Smooth muscle cell (in vitro differentiated cells): ENCODE measurements around the gene UBE2O. TPM values are rescaled to one million over a fixed set of nuclear protein-coding genes. Genes with fewer than 3 reads are reported as not detected.

Experiments
- DNase-seq: peaks from one replicate; lab custom pipeline; 2025; ENCODE audit not compliant: unreplicated experiment; lab: John Stamatoyannopoulos, UW
- H2AFZ ChIP-seq: fragments of 200-600 bp; sonication (generic); 2 replicates; pipeline ENCODE4 v1.6.0; 2016; ENCODE audit warnings: antibody characterized with exemption, low read depth, mild to moderate bottlenecking
- H3F3A ChIP-seq: fragments of 200-600 bp; sonication (generic); 2 replicates; pipeline ENCODE4 v1.6.0; 2017; ENCODE audit warnings: antibody characterized with exemption, low read depth
- H3K27ac ChIP-seq: fragments of 200-600 bp; sonication (generic); 2 replicates; pipeline ENCODE4 v1.5.1; 2016; ENCODE audit warnings: low read depth, mild to moderate bottlenecking
- H3K27me3 ChIP-seq: fragments of 200-600 bp; sonication (generic); 2 replicates; pipeline ENCODE4 v1.6.1; 2016; ENCODE audit warnings: low read depth, mild to moderate bottlenecking
- H3K36me3 ChIP-seq: fragments of 200-600 bp; sonication (generic); 2 replicates; pipeline ENCODE4 v1.5.1; 2016; ENCODE audit warnings: low read depth
- H3K4me1 ChIP-seq: fragments of 200-600 bp; sonication (generic); 2 replicates; pipeline ENCODE4 v1.5.1; 2016; ENCODE audit warnings: low read depth
- H3K4me2 ChIP-seq: fragments of 200-600 bp; sonication (generic); 2 replicates; pipeline ENCODE4 v1.6.0; 2016; ENCODE audit warnings: mild to moderate bottlenecking
- H3K4me3 ChIP-seq: fragments of 200-600 bp; sonication (generic); 2 replicates; pipeline ENCODE4 v1.5.1; 2016; ENCODE audit warnings: mild to moderate bottlenecking
- H3K79me2 ChIP-seq: fragments of 200-600 bp; sonication (generic); 2 replicates; pipeline ENCODE4 v1.6.0; 2016; ENCODE audit warnings: low read depth, mild to moderate bottlenecking
- H3K9ac ChIP-seq: fragments of 200-600 bp; sonication (generic); 2 replicates; pipeline ENCODE4 v1.6.0; 2016; ENCODE audit warnings: low read depth
- H3K9me3 ChIP-seq: fragments of 200-600 bp; sonication (generic); replicated peaks from 2 replicates; pipeline ENCODE4 v1.5.1; 2016; ENCODE audit warnings: low read depth
- H4K20me1 ChIP-seq: fragments of 200-600 bp; sonication (generic); 2 replicates; pipeline ENCODE4 v1.6.0; 2016; ENCODE audit warnings: low read depth
- WGBS: methylation state at CpG from one replicate; pipeline ENCODE4 v1.1.7; 2016; ENCODE audit warnings: low lambda C conversion rate; 5-methylcytosine and 5-hydroxymethylcytosine counted together
- polyA plus RNA-seq: library from polyadenylated mRNA; unstranded; fragments of >200 nt; fragmentation: Nextera tagmentation; extraction: Ambion mirVana; gene quantifications from 2 replicates; pipeline ENCODE4 v1.2.1, GENCODE V29; 2016
- total RNA-seq: library from RNA; depleted of rRNA; stranded (reverse); fragments of >200 nt; gene quantifications from 2 replicates; pipeline ENCODE4 v1.2.3, GENCODE V29; 2014
- TF ChIP-seq, protein P1 (sequence below): fragments of 200-600 bp; sonication (generic); IDR thresholded peaks from 2 replicates; pipeline ENCODE4 v1.5.1; 2017; ENCODE audit warnings: borderline replicate concordance, mild to moderate bottlenecking, antibody characterized with exemption; ENCODE audit not compliant: insufficient read depth, poor library complexity, severe bottlenecking

UBE2O gene
- total and polyA plus RNA-seq, 2 experiments from 2014 or later, result 10.1 to 12.1 TPM

DNA sequence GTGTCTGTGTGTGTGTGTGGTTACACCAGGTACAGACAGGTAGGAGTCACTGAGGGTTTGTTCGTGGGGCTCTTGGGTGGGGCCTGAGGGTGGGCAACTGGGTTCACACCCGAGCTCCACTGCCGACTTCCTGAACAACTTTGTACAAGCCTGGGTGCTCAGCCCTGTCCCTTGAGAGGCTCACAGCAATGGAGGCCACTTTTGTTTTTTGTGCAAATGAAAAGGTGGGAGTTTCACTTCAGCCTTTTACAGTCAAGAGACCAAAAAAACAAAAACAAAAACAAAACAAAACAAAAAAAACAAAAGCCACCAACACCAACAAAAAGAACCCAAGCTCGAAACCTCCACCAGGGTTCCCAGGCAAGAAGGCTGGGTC, 45.9 kb upstream of the UBE2O start:
- peaks cover 14% of the 10 kb centered on the region for H4K20me1 ChIP-seq
- H3K27me3 ChIP-seq, result no peaks in the 10 kb centered on the region
- no peak overlapping the region for H3K4me2 ChIP-seq
- 85% methylated on average over 3 of the region's 4 CpGs for WGBS
- no peaks in the 10 kb centered on the region for H3K79me2 ChIP-seq
- TF ChIP-seq, protein P1, sequence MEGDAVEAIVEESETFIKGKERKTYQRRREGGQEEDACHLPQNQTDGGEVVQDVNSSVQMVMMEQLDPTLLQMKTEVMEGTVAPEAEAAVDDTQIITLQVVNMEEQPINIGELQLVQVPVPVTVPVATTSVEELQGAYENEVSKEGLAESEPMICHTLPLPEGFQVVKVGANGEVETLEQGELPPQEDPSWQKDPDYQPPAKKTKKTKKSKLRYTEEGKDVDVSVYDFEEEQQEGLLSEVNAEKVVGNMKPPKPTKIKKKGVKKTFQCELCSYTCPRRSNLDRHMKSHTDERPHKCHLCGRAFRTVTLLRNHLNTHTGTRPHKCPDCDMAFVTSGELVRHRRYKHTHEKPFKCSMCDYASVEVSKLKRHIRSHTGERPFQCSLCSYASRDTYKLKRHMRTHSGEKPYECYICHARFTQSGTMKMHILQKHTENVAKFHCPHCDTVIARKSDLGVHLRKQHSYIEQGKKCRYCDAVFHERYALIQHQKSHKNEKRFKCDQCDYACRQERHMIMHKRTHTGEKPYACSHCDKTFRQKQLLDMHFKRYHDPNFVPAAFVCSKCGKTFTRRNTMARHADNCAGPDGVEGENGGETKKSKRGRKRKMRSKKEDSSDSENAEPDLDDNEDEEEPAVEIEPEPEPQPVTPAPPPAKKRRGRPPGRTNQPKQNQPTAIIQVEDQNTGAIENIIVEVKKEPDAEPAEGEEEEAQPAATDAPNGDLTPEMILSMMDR, result no peak
- H3K4me3 ChIP-seq, result no peak overlapping the region
- no peaks in the 10 kb centered on the region for H3K9me3 ChIP-seq
- H3F3A ChIP-seq, result no peaks in the 10 kb centered on the region
- peak overlapping the region; percentile 81 for H3K27ac ChIP-seq
- no peaks in the 10 kb centered on the region for H3K36me3 ChIP-seq
- peak overlapping the region; percentile 55 for H3K9ac ChIP-seq
- peaks cover 16% of the 10 kb centered on the region for H3K4me1 ChIP-seq
- no peak for DNase-seq
- H2AFZ ChIP-seq, result no peak overlapping the region

DNA sequence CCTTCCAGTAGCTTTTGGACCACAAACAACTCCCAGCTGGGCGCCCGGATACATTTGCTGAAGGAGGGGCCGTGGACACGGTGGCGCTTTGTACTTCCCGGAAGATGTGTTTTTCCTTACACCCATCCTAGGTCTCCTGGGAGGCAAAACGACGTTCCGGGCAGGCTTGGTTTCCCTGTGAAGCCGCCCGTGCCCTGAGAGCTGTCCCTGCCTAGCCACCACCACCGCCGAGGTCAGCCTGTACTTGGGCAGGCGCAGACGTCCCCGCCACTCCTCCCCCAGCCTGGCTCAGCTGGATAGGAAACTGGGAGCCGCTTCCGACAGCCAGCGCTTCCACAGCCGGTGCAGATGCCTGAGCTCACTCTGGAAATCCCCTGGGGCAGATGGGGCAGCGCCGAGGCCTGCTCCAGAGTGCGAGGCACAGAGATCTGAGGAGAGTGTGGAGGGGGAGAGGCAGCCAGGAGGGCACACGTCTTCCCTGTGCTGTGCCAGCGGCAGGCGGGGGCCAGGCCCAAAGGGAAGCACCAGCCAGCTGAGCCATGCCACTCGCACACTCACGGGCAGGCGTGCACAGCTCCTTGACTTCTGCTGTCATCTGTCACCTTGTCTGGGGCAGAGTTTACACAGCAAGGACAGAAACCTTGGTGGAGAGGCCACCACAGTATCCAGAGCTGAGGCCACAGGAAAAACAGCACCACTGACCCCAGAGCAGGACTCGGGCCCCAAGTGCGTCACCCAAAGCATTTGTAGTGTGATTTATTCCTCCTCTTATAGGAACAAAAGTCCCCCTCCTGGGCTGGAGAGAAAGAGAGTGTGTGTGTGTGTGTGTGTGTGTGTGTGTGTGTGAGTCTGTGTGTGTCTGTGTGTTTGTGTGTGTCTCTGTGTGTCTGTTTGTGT, 45.3 kb upstream of the UBE2O start:
- H2AFZ ChIP-seq, result peak overlapping the region; percentile 16
- no peaks in the 10 kb centered on the region for H3K36me3 ChIP-seq
- peak; percentile 65 for DNase-seq
- peaks cover 14% of the 10 kb centered on the region for H4K20me1 ChIP-seq
- no peaks in the 10 kb centered on the region for H3K27me3 ChIP-seq
- no peaks in the 10 kb centered on the region for H3F3A ChIP-seq
- peaks cover 21% of the 10 kb centered on the region for H3K4me1 ChIP-seq
- no peak overlapping the region for H3K4me3 ChIP-seq
- TF ChIP-seq, protein P1, result no peak
- peak overlapping the region; percentile 55 for H3K9ac ChIP-seq
- H3K9me3 ChIP-seq, result no peaks in the 10 kb centered on the region
- WGBS, result 42% methylated on average over 31 of the region's 31 CpGs
- H3K4me2 ChIP-seq, result no peak overlapping the region
- H3K79me2 ChIP-seq, result no peaks in the 10 kb centered on the region
- peak overlapping the region; percentile 81 for H3K27ac ChIP-seq

DNA sequence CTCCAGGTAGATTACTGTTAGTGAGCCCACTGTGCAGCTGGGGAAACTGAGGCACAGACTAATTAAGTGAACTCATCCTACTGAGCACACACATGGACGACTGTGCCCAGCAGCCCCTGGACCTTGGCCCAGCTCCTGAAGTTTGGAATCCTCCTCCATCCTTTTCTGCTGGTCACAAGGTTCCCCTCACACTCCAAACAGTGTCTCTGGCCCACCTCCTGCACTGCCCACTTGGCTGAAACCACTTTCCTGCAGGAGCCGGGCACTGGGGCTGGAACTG, 44.7 kb upstream of the UBE2O start:
- Histone ChIP-seq H3K9me3 (no peaks in the 10 kb centered on the region), H3K27ac (peak overlapping the region; percentile 81), H3K4me2 (no peak overlapping the region), H3K4me1 (peaks cover 25% of the 10 kb centered on the region), H2AFZ (peak overlapping the region; percentile 16), H3K27me3 (no peaks in the 10 kb centered on the region), H4K20me1 (peaks cover 17% of the 10 kb centered on the region), H3F3A (no peaks in the 10 kb centered on the region), H3K4me3 (no peak overlapping the region), H3K79me2 (no peaks in the 10 kb centered on the region), H3K9ac (no peak overlapping the region), H3K36me3 (no peaks in the 10 kb centered on the region)
- DNase-seq, result no peak
- TF ChIP-seq, protein P1, result no peak
- 80% methylated on average over 2 of the region's 2 CpGs for WGBS

DNA sequence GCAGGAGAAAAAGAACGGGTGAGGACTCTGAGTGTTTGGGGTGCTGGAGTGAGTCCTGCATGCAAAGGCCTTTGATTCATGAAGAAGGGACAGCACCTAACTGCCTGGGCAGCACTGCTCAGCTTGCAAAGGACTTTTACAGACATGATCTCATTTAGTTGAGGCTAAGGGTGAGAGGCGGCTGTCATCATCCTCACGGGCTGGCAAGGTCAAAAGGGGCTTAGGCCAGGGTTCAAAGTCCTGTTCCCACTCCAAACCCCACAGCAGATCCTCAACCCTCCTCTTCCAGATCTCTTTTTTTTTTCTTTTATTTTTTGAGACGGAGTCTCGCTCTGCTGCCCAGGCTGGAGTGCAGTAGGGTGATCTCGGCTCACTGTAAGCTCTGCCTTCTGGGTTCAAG, 43.5 kb upstream of the UBE2O start:
- H3K4me3 ChIP-seq, result no peak overlapping the region
- H3K27ac ChIP-seq, result no peak overlapping the region
- H3K4me2 ChIP-seq, result no peak overlapping the region
- H4K20me1 ChIP-seq, result peaks cover 25% of the 10 kb centered on the region
- no peaks in the 10 kb centered on the region for H3K27me3 ChIP-seq
- no peaks in the 10 kb centered on the region for H3K9me3 ChIP-seq
- H3K79me2 ChIP-seq, result no peaks in the 10 kb centered on the region
- H3K4me1 ChIP-seq, result peaks cover 25% of the 10 kb centered on the region
- H3K36me3 ChIP-seq, result no peaks in the 10 kb centered on the region
- no peak for DNase-seq
- no peaks in the 10 kb centered on the region for H3F3A ChIP-seq
- no peak overlapping the region for H2AFZ ChIP-seq
- WGBS, result 93% methylated on average over 6 of the region's 6 CpGs
- TF ChIP-seq, protein P1, result no peak
- H3K9ac ChIP-seq, result no peak overlapping the region
